ENCODE data around the gene PHF14.

The PHF14 gene

GRCh38 chr7:11176985-11177555 is 203.4 kb downstream of the PHF14 start:
- no peak for FAIRE-seq

- FAIRE-seq = no peak
Measured at GRCh38 chr7:11177793-11178192, 204.1 kb downstream of the PHF14 start.

GRCh38 chr7:11181590-11181989 is 207.9 kb downstream of the PHF14 start:
- no peak for FAIRE-seq

- no peak for FAIRE-seq
Measured at GRCh38 chr7:11182736-11183135, 209.1 kb downstream of the PHF14 start.

- no peak for FAIRE-seq
Measured at GRCh38 chr7:11185179-11185815, 211.6 kb downstream of the PHF14 start.

GRCh38 chr7:11188529-11189310 is 215.0 kb downstream of the PHF14 start:
- FAIRE-seq = no peak

GRCh38 chr7:11191081-11191480 is 217.4 kb downstream of the PHF14 start:
- no peak for FAIRE-seq

- no peak for FAIRE-seq
Measured at GRCh38 chr7:11191574-11192220, 218.0 kb downstream of the PHF14 start.

GRCh38 chr7:11192506-11192905 is 218.8 kb downstream of the PHF14 start:
- no peak for FAIRE-seq

- FAIRE-seq = no peak
Measured at GRCh38 chr7:11193131-11193867, 219.6 kb downstream of the PHF14 start.

- no peak for FAIRE-seq
Measured at GRCh38 chr7:11193888-11194287, 220.2 kb downstream of the PHF14 start.

GRCh38 chr7:11194492-11194891 is 220.8 kb downstream of the PHF14 start:
- no peak for FAIRE-seq

GRCh38 chr7:11195502-11195901 is 221.8 kb downstream of the PHF14 start:
- FAIRE-seq = no peak

GRCh38 chr7:11196143-11196542 is 222.5 kb downstream of the PHF14 start:
- FAIRE-seq = no peak

- no peak for FAIRE-seq
Measured at GRCh38 chr7:11203224-11203623, 229.6 kb downstream of the PHF14 start.

- no peak for FAIRE-seq
Measured at GRCh38 chr7:11203683-11204082, 230.0 kb downstream of the PHF14 start.

GRCh38 chr7:11206177-11206899 is 232.7 kb downstream of the PHF14 start:
- no peak for FAIRE-seq

GRCh38 chr7:11207565-11207964 is 233.9 kb downstream of the PHF14 start:
- FAIRE-seq = no peak

- no peak for FAIRE-seq
Measured at GRCh38 chr7:11208883-11209465, 235.3 kb downstream of the PHF14 start.

GRCh38 chr7:11210374-11210773 is 236.7 kb downstream of the PHF14 start:
- FAIRE-seq = no peak

- peak; percentile 80 for FAIRE-seq
Measured at GRCh38 chr7:11212080-11212711, 238.5 kb downstream of the PHF14 start.

Measured in TTC549 (cell line).